Suprapubic skin (tissue), 4 donors: Measurements from ENCODE around the gene CCDC63.

ENCODE experiments used
- CTCF ChIP-seq, 2 donors: fragments of 200-600 bp in 1 of 2; fragments of 450-650 bp in 1 of 2; sonication (generic) in 1 of 2; IDR thresholded peaks; one replicate each; pipeline ENCODE4 v1.5.1; 2016 to 2019; ENCODE audit warnings: antibody characterized with exemption in 2 of 2, mild to moderate bottlenecking in 1 of 2, moderate library complexity in 1 of 2
- POLR2A ChIP-seq, 2 donors: fragments of 450-650 bp; IDR thresholded peaks; one replicate each; pipeline ENCODE4 v1.6.1; 2017; ENCODE audit warnings: antibody characterized with exemption in 2 of 2, mild to moderate bottlenecking in 2 of 2, moderate library complexity in 2 of 2
- POLR2AphosphoS5 ChIP-seq, 3 donors: sonication (generic); formaldehyde crosslinking; IDR thresholded peaks; one replicate each; pipeline ENCODE4 v1.6.1; 2017; ENCODE audit warnings: antibody characterized with exemption in 3 of 3

GRCh38 chr12:110861729-110862128, 14.9 kb downstream of the CCDC63 start:
- TF ChIP-seq CTCF (IDR thresholded peaks at IDR 0.05) (no peak), POLR2A (IDR thresholded peaks at IDR 0.05) (no peak), POLR2AphosphoS5 (IDR thresholded peaks at IDR 0.05) (no peak)
